H1 (cell line): ENCODE data around the gene MEIS3. TPM values are rescaled to one million over a fixed set of nuclear protein-coding genes. Genes with fewer than 3 reads are reported as not detected.

Source experiments
- CTCF ChIA-PET: fragments of 300-600 bp; sonication (Branson Sonifier 250); formaldehyde crosslinking; loops from one replicate; lab custom pipeline; 2021; ENCODE audit not compliant: partially characterized antibody; lab: Charles Lee
- POLR2A ChIA-PET: fragments of 300-600 bp; sonication (Branson Sonifier 250); formaldehyde crosslinking; loops from one replicate; lab custom pipeline; 2021; ENCODE audit warnings: inconsistent platforms; ENCODE audit not compliant: partially characterized antibody; lab: Charles Lee
- DNase-seq, 2 experiments: peaks; one replicate each; pipeline versions ENCODE4 v3.0.0 to v3.0.0-alpha.2; 2010 to 2022; ENCODE audit warnings: low spot score in 2 of 2, low read depth in 1 of 2, mixed read lengths in 1 of 2
- FAIRE-seq: peaks from 2 replicates; lab custom pipeline; 2011; peaks lifted over from hg19 to GRCh38; lab: Jason Lieb, UNC
- H2AFZ ChIP-seq: 2 replicates; pipeline ENCODE4 v1.8.1; 2012; ENCODE audit warnings: low read length, inconsistent platforms
- H2AK5ac ChIP-seq: 2 replicates; pipeline ENCODE4 v1.6.1; 2013; ENCODE audit warnings: low read depth, low read length
- H2BK120ac ChIP-seq: replicated peaks from 2 replicates; pipeline ENCODE3; 2013; ENCODE audit warnings: low read depth, low read length, inconsistent platforms
- H2BK12ac ChIP-seq: 2 replicates; pipeline ENCODE4 v1.6.1; 2013; ENCODE audit warnings: low read depth, low read length
- H2BK15ac ChIP-seq: 2 replicates; pipeline ENCODE4 v1.6.1; 2013; ENCODE audit warnings: low read length
- H2BK20ac ChIP-seq: 2 replicates; pipeline ENCODE4 v1.6.1; 2013; ENCODE audit warnings: low read length
- H2BK5ac ChIP-seq: 2 replicates; pipeline ENCODE4 v1.6.1; 2013; ENCODE audit warnings: low read depth, low read length
- H3K14ac ChIP-seq: 2 replicates; pipeline ENCODE4 v1.6.1; 2013; ENCODE audit warnings: inconsistent platforms; ENCODE audit not compliant: insufficient read length
- H3K18ac ChIP-seq: 2 replicates; pipeline ENCODE4 v1.6.1; 2013; ENCODE audit warnings: low read length; ENCODE audit errors: extremely low read depth
- H3K23ac ChIP-seq: 2 replicates; pipeline ENCODE4 v1.6.1; 2013; ENCODE audit warnings: inconsistent platforms; ENCODE audit not compliant: insufficient read length
- H3K23me2 ChIP-seq: 2 replicates; pipeline ENCODE4 v1.6.1; 2013; ENCODE audit warnings: low read depth, low read length
- H3K27ac ChIP-seq: 2 replicates; pipeline ENCODE4 v1.6.1; 2011; ENCODE audit warnings: low read depth, low read length, inconsistent platforms
- H3K27me3 ChIP-seq, 4 experiments: replicated peaks in 1 of 4; 1 replicate in 1 of 4; 2 replicates in 3 of 4; pipeline versions ENCODE4 v1.6.1 to v1.8.1; 2011 to 2013; ENCODE audit warnings: low read length in 3 of 4, mild to moderate bottlenecking in 3 of 4, inconsistent platforms in 2 of 4, mixed read lengths in 2 of 4, moderate library complexity in 1 of 4; ENCODE audit not compliant: control insufficient read depth in 3 of 4, insufficient read depth in 3 of 4; ENCODE audit errors: extremely low read depth in 1 of 4
- H3K36me3 ChIP-seq, 4 experiments: 2 replicates each; pipeline versions ENCODE4 v1.6.1 to v1.8.1; 2011 to 2013; ENCODE audit warnings: mild to moderate bottlenecking in 4 of 4, low read length in 3 of 4, moderate library complexity in 2 of 4, control low read depth in 1 of 4, inconsistent platforms in 1 of 4; ENCODE audit not compliant: insufficient read depth in 4 of 4, control insufficient read depth in 2 of 4
- H3K4ac ChIP-seq: replicated peaks from 2 replicates; pipeline ENCODE3; 2013; ENCODE audit warnings: low read length, low read depth, mixed read lengths, inconsistent platforms; ENCODE audit not compliant: insufficient read length
- H3K4me1 ChIP-seq, 4 experiments: replicated peaks in 1 of 4; 1 replicate in 1 of 4; 2 replicates in 3 of 4; pipeline versions ENCODE4 v1.6.1 to v1.8.1; 2011 to 2013; ENCODE audit warnings: low read length in 3 of 4, inconsistent platforms in 2 of 4, mixed read lengths in 1 of 4; ENCODE audit not compliant: insufficient read depth in 4 of 4, control insufficient read depth in 3 of 4
- H3K4me2 ChIP-seq, 2 experiments: 2 replicates each; pipeline versions ENCODE4 v1.6.1 to v1.8.1; 2011 to 2013; ENCODE audit warnings: low read depth in 2 of 2, low read length in 2 of 2, control low read depth in 1 of 2, inconsistent platforms in 1 of 2, mild to moderate bottlenecking in 1 of 2; ENCODE audit not compliant: insufficient read depth in 1 of 2
- H3K4me3 ChIP-seq, 4 experiments: fragments of 200-600, 300-600 bp in 1 of 4; sonication (generic), shearing (Covaris generic), sonication (Bioruptor Twin) in 1 of 4; 2 replicates each; pipeline versions ENCODE4 v1.5.1 to v1.8.1; 2011 to 2016; ENCODE audit warnings: low read length in 4 of 4, low read depth in 3 of 4, control low read depth in 2 of 4, inconsistent platforms in 2 of 4, mild to moderate bottlenecking in 2 of 4, mixed read lengths in 1 of 4, moderate library complexity in 1 of 4; ENCODE audit not compliant: insufficient read depth in 2 of 4; ENCODE audit errors: extremely low read depth in 1 of 4
- H3K56ac ChIP-seq: replicated peaks from 2 replicates; pipeline ENCODE3; 2013; ENCODE audit warnings: low read depth, mild to moderate bottlenecking, mixed read lengths, low read length, inconsistent platforms; ENCODE audit not compliant: insufficient read length
- H3K79me1 ChIP-seq: 2 replicates; pipeline ENCODE4 v1.6.1; 2013; ENCODE audit warnings: low read depth, low read length, control low read depth
- H3K79me2 ChIP-seq, 2 experiments: 2 replicates each; pipeline versions ENCODE4 v1.6.1 to v1.8.1; 2012 to 2013; ENCODE audit warnings: low read length in 2 of 2, mild to moderate bottlenecking in 2 of 2, inconsistent platforms in 1 of 2; ENCODE audit not compliant: insufficient read depth in 2 of 2, control insufficient read depth in 1 of 2
- H3K9ac ChIP-seq, 4 experiments: replicated peaks in 1 of 4; 1 replicate in 1 of 4; 2 replicates in 3 of 4; pipeline versions ENCODE4 v1.6.1 to v1.8.1; 2011 to 2013; ENCODE audit warnings: low read depth in 3 of 4, low read length in 3 of 4, control low read depth in 2 of 4, mild to moderate bottlenecking in 2 of 4, moderate library complexity in 2 of 4, inconsistent platforms in 1 of 4; ENCODE audit errors: extremely low read depth in 1 of 4
- H3K9me3 ChIP-seq, 2 experiments: 2 replicates each; pipeline versions ENCODE4 v1.6.1 to v1.8.1; 2012 to 2013; ENCODE audit warnings: mild to moderate bottlenecking in 2 of 2, moderate library complexity in 2 of 2, control low read depth in 1 of 2, inconsistent platforms in 1 of 2, low read depth in 1 of 2, low read length in 1 of 2, mixed read lengths in 1 of 2; ENCODE audit not compliant: insufficient read depth in 2 of 2
- H4K20me1 ChIP-seq, 2 experiments: replicated peaks in 1 of 2; 2 replicates each; pipeline versions ENCODE3 to v1.8.1; 2011 to 2013; ENCODE audit warnings: inconsistent platforms in 2 of 2, low read length in 2 of 2, mild to moderate bottlenecking in 1 of 2; ENCODE audit not compliant: insufficient read depth in 2 of 2, control insufficient read depth in 1 of 2
- H4K5ac ChIP-seq: 2 replicates; pipeline ENCODE4 v1.6.1; 2013; ENCODE audit warnings: low read length, low read depth, mixed read lengths, inconsistent platforms; ENCODE audit not compliant: insufficient read length
- H4K8ac ChIP-seq: 2 replicates; pipeline ENCODE4 v1.8.0; 2013; ENCODE audit warnings: mild to moderate bottlenecking, moderate library complexity, low read length, inconsistent platforms; ENCODE audit not compliant: insufficient read depth; ENCODE audit errors: extremely low read depth
- H4K91ac ChIP-seq: replicated peaks from 2 replicates; pipeline ENCODE3; 2013; ENCODE audit warnings: low read length, mixed read lengths, inconsistent platforms; ENCODE audit not compliant: insufficient read length
- CREB1 ChIP-seq: IDR thresholded peaks from 2 replicates; pipeline ENCODE4 v1.6.1; 2012; ENCODE audit warnings: inconsistent platforms
- CTBP2 ChIP-seq: IDR thresholded peaks from 2 replicates; pipeline ENCODE4 v1.7.0; 2011; ENCODE audit warnings: borderline replicate concordance, mild to moderate bottlenecking, moderate library complexity, mixed read lengths, low read length; ENCODE audit not compliant: insufficient read depth, insufficient read length
- FOSL1 ChIP-seq: IDR thresholded peaks from 2 replicates; pipeline ENCODE4 v1.6.1; 2011; ENCODE audit warnings: mild to moderate bottlenecking, low read depth, low read length, moderate library complexity; ENCODE audit not compliant: insufficient read depth
- KDM4A ChIP-seq: IDR thresholded peaks from one replicate; pipeline ENCODE4 v1.7.1; 2012; ENCODE audit warnings: low read depth, mild to moderate bottlenecking, moderate library complexity, low read length, inconsistent platforms; ENCODE audit not compliant: severe bottlenecking
- RXRA ChIP-seq: IDR thresholded peaks from 2 replicates; pipeline ENCODE4 v1.6.1; 2011; ENCODE audit warnings: low read depth, mild to moderate bottlenecking, low read length, moderate library complexity; ENCODE audit not compliant: insufficient read depth
- SIN3A ChIP-seq, 2 experiments: IDR thresholded peaks in 1 of 2; conservative IDR thresholded peaks in 1 of 2; 2 replicates each; pipeline ENCODE4 v1.6.1; 2011 to 2012; ENCODE audit warnings: low read length in 2 of 2, improper control_type of control experiment in 1 of 2, low read depth in 1 of 2, mild to moderate bottlenecking in 1 of 2
- SRF ChIP-seq: IDR thresholded peaks from 2 replicates; pipeline ENCODE4 v1.6.1; 2011; ENCODE audit warnings: mild to moderate bottlenecking, low read depth, low read length, moderate library complexity
- TAF1 ChIP-seq: IDR thresholded peaks from 2 replicates; pipeline ENCODE4 v1.6.1; 2011; ENCODE audit warnings: mild to moderate bottlenecking, low read depth, low read length
- WGBS, 2 experiments: shearing (Covaris generic) in 1 of 2; methylation state at CpG; one replicate each; pipeline versions ENCODE4 v1.1.6 to v1.1.7; 2013 to 2015; ENCODE audit warnings: low lambda C conversion rate in 2 of 2, mixed read lengths in 2 of 2, inconsistent platforms in 1 of 2, low coverage in 1 of 2, missing lambda C conversion rate in 1 of 2; ENCODE audit not compliant: insufficient replicate concordance in 2 of 2, insufficient coverage in 1 of 2, insufficient read length in 1 of 2; ENCODE audit errors: extremely low coverage in 1 of 2, missing lambda C conversion rate in 1 of 2; 5-methylcytosine and 5-hydroxymethylcytosine counted together
- polyA plus RNA-seq, 7 experiments: library from polyadenylated mRNA; depleted of rRNA in 3 of 7; stranded (reverse) in 5 of 7; unstranded in 2 of 7; fragments of >200 nt in 5 of 7; fragments of 200-250 nt in 2 of 7; gene quantifications; 1 replicate in 5 of 7; 2 replicates in 1 of 7; 4 replicates in 1 of 7; pipeline versions ENCODE4 v1.2.1 to v1.2.3, GENCODE V29; 2011 to 2013; ENCODE audit warnings: missing spikeins in 2 of 7, mixed read lengths in 2 of 7
- total RNA-seq: library from RNA; stranded (reverse); fragmentation: NEBNext Ultra II Directional; extraction: Animal tissue kit (Norgen Biotek cat#: 25700); gene quantifications from 2 replicates; pipeline ENCODE4 v1.2.1, GENCODE V29; 2021
- TF ChIP-seq, protein P1 (sequence below): IDR thresholded peaks from 2 replicates; pipeline ENCODE4 v1.6.1; 2012; ENCODE audit warnings: inconsistent platforms

The MEIS3 gene
- total and polyA plus RNA-seq, 2 of the 8 experiments (the other 6 are each of a cell fraction or from before 2014, with no cell fraction given), result 24.5 to 28.2 TPM

- Histone ChIP-seq H4K5ac (no peak overlapping the region), H3K23me2 (peaks cover 35% of the 10 kb centered on the region), H3K14ac (no peak overlapping the region), H3K79me2 (no peaks in the 10 kb centered on the region), H3K27me3 (peaks cover 30 to 62% (median 60%) of the 10 kb centered on the region in 4 experiments), H3K4me1 (peaks cover 6 to 31% (median 19%) of the 10 kb centered on the region in 4 experiments), H3K9ac (no peak overlapping the region), H3K4ac (no peak overlapping the region), H4K8ac (no peak overlapping the region), H2AFZ (no peak overlapping the region), H2BK120ac (no peak overlapping the region), H2BK12ac (0 out of 2 replicates have a peak overlapping the region, but pooled peaks have one; percentile 93), H3K56ac (no peak overlapping the region), H3K4me2 (peak overlapping the region; percentile 92 to 96), H3K4me3 (peak overlapping the region; percentile 35 to 75 (median 46); a peak in 6 of 8 replicates), H3K36me3 (peaks cover 0 to 3% (median 0%) of the 10 kb centered on the region in 4 experiments; a peak in 1 of 8 replicates), H2BK15ac (peak overlapping the region; percentile 98; the same call in 1 of the 2 replicates), H4K20me1 (peaks cover 5 to 12% of the 10 kb centered on the region in 2 experiments), H3K27ac (no peak overlapping the region), H2AK5ac (peak overlapping the region; percentile 17; the same call in 1 of the 2 replicates), H2BK20ac (no peak overlapping the region), H4K91ac (no peak overlapping the region), H3K79me1 (no peaks in the 10 kb centered on the region)
- 12% methylated on average over 16 of the region's 18 CpGs; no CpG with 5 or more reads in 1 of the 2 experiments for WGBS, 2 experiments
- ChIA-PET CTCF (interaction anchor here (0.6 to 5.2 kb wide), 9 partner anchors 8 to 432 kb away, joined by 3 to 32 read pairs (median 4); no protein-coding TSS in a partner anchor), POLR2A (interaction anchor here (0.7 to 1.7 kb wide), 3 partner anchors 19 to 68 kb away, joined by 3 to 6 read pairs (median 6); partner anchors contain the start of gene DHX34)
- DNase-seq (peak in 1 of 2 experiments; percentile 69), FAIRE-seq (no peak)
- no peak for TF ChIP-seq SRF
- no peak for TF ChIP-seq CTBP2
- 0 out of 4 replicates have a peak, but pooled peaks of 1 of the 2 experiments have one; percentile 18 for TF ChIP-seq SIN3A (conservative IDR thresholded peaks at IDR 0.05 in 1 of 2, IDR thresholded peaks at IDR 0.05 in 1 of 2; ENCODE audit: low read depth in 1 of 2, low read length in 2 of 2)
- no peak for TF ChIP-seq TAF1
- TF ChIP-seq KDM4A, result peak; percentile 33
- TF ChIP-seq, protein P1, sequence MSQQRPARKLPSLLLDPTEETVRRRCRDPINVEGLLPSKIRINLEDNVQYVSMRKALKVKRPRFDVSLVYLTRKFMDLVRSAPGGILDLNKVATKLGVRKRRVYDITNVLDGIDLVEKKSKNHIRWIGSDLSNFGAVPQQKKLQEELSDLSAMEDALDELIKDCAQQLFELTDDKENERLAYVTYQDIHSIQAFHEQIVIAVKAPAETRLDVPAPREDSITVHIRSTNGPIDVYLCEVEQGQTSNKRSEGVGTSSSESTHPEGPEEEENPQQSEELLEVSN, result peak; percentile 45; the same call in 1 of the 2 replicates
- TF ChIP-seq FOSL1, result peak; percentile 73; the same call in 1 of the 2 replicates
- no peak for TF ChIP-seq RXRA
- TF ChIP-seq CREB1, result 0 out of 2 replicates have a peak, but pooled peaks have one; percentile 5
- TF ChIP-seq, all 59 proteins: peak for 5
- Histone ChIP-seq H3K23ac (no peak overlapping the region), H2BK5ac (0 out of 2 replicates have a peak overlapping the region, but pooled peaks have one; percentile 5), H3K18ac (no peak overlapping the region), H3K9me3 (no peaks in the 10 kb centered on the region)
Observed at GRCh38 chr19:47417107-47417745, 2.1 kb downstream of the MEIS3 start.
